ENCODE measurements around the gene SDR42E2. TPM values are rescaled to one million over a fixed set of nuclear protein-coding genes. Genes with fewer than 3 reads are reported as not detected.

The SDR42E2 gene
- total and polyA plus RNA-seq, 2 of the 4 experiments (the other 2 are of a cell fraction) = not detected

DNA sequence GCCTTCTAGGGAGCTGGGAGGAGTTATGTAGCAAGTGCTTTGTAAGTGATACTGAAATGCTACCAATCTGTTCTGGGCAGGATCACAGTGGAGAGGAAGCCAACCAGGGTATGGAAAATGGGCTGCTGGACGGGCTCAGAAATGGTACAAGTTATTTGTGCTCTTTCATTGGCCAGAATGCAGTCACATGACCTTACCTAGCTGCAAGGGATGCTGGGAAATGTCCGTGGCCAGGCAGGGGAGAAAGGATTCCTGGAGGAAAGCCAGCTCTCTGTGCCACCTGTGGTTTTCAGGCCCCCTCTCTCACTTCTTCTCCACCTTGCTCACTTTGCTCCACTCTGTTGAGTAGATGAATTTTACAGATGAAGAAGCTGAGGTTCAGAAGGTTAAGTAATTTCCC lies 48.5 kb downstream of the SDR42E2 start:
- in situ Hi-C loops (cut with MboI; ENCODE audit: low sequenced_read_pairs) = no loop called here
- TF ChIP-seq, protein P1, sequence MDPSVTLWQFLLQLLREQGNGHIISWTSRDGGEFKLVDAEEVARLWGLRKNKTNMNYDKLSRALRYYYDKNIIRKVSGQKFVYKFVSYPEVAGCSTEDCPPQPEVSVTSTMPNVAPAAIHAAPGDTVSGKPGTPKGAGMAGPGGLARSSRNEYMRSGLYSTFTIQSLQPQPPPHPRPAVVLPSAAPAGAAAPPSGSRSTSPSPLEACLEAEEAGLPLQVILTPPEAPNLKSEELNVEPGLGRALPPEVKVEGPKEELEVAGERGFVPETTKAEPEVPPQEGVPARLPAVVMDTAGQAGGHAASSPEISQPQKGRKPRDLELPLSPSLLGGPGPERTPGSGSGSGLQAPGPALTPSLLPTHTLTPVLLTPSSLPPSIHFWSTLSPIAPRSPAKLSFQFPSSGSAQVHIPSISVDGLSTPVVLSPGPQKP (IDR thresholded peaks at IDR 0.05; ENCODE audit: borderline replicate concordance, low read depth, low read length) = no peak
- TF ChIP-seq, protein P2, sequence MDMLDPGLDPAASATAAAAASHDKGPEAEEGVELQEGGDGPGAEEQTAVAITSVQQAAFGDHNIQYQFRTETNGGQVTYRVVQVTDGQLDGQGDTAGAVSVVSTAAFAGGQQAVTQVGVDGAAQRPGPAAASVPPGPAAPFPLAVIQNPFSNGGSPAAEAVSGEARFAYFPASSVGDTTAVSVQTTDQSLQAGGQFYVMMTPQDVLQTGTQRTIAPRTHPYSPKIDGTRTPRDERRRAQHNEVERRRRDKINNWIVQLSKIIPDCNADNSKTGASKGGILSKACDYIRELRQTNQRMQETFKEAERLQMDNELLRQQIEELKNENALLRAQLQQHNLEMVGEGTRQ (IDR thresholded peaks at IDR 0.05; ENCODE audit: low read depth, low read length) = peak; percentile 22; the same call in 1 of the 2 replicates
- TF ChIP-seq CHD1 (IDR thresholded peaks at IDR 0.05; ENCODE audit: low read depth, low read length) (no peak), MXI1 (IDR thresholded peaks at IDR 0.05; ENCODE audit: borderline replicate concordance, low read depth, low read length) (no peak)
- no CpG with 5 or more reads among the region's 2 CpGs for WGBS, 2 experiments (ENCODE audit: extremely low coverage in 2 of 2, insufficient read length in 1 of 2)
- Histone ChIP-seq H3K27me3 (ENCODE audit: control insufficient read depth, insufficient read depth, low read length) (no peaks in the 10 kb centered on the region), H3K9me3 (ENCODE audit: control insufficient read depth, insufficient read depth, low read length) (no peaks in the 10 kb centered on the region), H2AK5ac (ENCODE audit: low read depth, low read length) (no peak overlapping the region), H3K23ac (ENCODE audit: low read depth, low read length) (no peak overlapping the region), H2BK20ac (ENCODE audit: low read depth, low read length) (no peak overlapping the region), H4K20me1 (ENCODE audit: insufficient read depth, low read length) (peaks cover 43% of the 10 kb centered on the region), H2AK9ac (replicated peaks; ENCODE audit: low read depth, low read length, poor library complexity) (no peak overlapping the region), H2AFZ (replicated peaks; ENCODE audit: low read length, poor library complexity) (no peak overlapping the region), H4K8ac (ENCODE audit: low read depth in 2 of 2, low read length in 2 of 2) (no peak overlapping the region), H4K91ac (ENCODE audit: insufficient read depth, low read depth, low read length) (no peak overlapping the region), H3K18ac (ENCODE audit: low read depth, low read length) (no peak overlapping the region), H3K14ac (replicated peaks; ENCODE audit: low read depth, low read length) (no peak overlapping the region), H3K56ac (ENCODE audit: extremely low read depth, insufficient read depth, low read length) (no peak overlapping the region), H3K9ac (ENCODE audit: low read depth, low read length) (no peak overlapping the region), H2BK5ac (ENCODE audit: low read depth, low read length, poor library complexity, severe bottlenecking) (no peak overlapping the region), H3K4me2 (ENCODE audit: low read depth, low read length) (no peak overlapping the region), H2BK15ac (ENCODE audit: low read depth, low read length) (no peak overlapping the region), H2BK120ac (ENCODE audit: low read depth, low read length) (no peak overlapping the region), H3K4ac (ENCODE audit: low read depth, low read length) (no peak overlapping the region), H3K4me1 (ENCODE audit: control insufficient read depth, insufficient read depth, low read length) (peaks cover 10% of the 10 kb centered on the region), H3K27ac (ENCODE audit: insufficient read depth, low read length) (no peak overlapping the region), H3K4me3 (ENCODE audit: insufficient read depth, low read depth, low read length) (no peak overlapping the region), H3K9me1 (ENCODE audit: insufficient read depth, low read length) (peaks cover 11% of the 10 kb centered on the region), H3K79me1 (ENCODE audit: low read depth in 1 of 2, low read length in 2 of 2) (peaks cover 28 to 72% of the 10 kb centered on the region in 2 experiments), H3K36me3 (ENCODE audit: control insufficient read depth, insufficient read depth, low read length) (peaks cover 5% of the 10 kb centered on the region), H4K5ac (ENCODE audit: low read depth, low read length) (no peak overlapping the region)
- ChIA-PET POLR2A (ENCODE audit: unreplicated experiment) (no interaction called here), CTCF (no interaction called here)
- dilution Hi-C loops (cut with HindIII; ENCODE audit: low sequenced_read_pairs, unreplicated experiment) = no loop called here
- intact Hi-C loops (cut with micrococcal nuclease) = no loop called here
- no TSS peak for BruUV-seq (replicated peaks)
- ATAC-seq (ENCODE audit: low read depth) (no peak), DNase-seq (no peak)

All from IMR-90 (cell line).